Measurements from ENCODE around the gene ITGA6.

Gene ITGA6

GRCh38 chr2:172403881-172404468, 23.4 kb upstream of the ITGA6 start:
- H3K4me3 ChIP-seq (ENCODE audit: control insufficient read depth, low read depth, low read length): no peak overlapping the region
- DNase-seq (ENCODE audit: low read depth): no peak
- TF ChIP-seq, protein P1, sequence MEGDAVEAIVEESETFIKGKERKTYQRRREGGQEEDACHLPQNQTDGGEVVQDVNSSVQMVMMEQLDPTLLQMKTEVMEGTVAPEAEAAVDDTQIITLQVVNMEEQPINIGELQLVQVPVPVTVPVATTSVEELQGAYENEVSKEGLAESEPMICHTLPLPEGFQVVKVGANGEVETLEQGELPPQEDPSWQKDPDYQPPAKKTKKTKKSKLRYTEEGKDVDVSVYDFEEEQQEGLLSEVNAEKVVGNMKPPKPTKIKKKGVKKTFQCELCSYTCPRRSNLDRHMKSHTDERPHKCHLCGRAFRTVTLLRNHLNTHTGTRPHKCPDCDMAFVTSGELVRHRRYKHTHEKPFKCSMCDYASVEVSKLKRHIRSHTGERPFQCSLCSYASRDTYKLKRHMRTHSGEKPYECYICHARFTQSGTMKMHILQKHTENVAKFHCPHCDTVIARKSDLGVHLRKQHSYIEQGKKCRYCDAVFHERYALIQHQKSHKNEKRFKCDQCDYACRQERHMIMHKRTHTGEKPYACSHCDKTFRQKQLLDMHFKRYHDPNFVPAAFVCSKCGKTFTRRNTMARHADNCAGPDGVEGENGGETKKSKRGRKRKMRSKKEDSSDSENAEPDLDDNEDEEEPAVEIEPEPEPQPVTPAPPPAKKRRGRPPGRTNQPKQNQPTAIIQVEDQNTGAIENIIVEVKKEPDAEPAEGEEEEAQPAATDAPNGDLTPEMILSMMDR (conservative IDR thresholded peaks at IDR 0.05; ENCODE audit: control insufficient read depth, insufficient read depth, low read depth, low read length): no peak

GRCh38 chr2:172404824-172405223, 22.6 kb upstream of the ITGA6 start:
- H3K4me3 ChIP-seq (ENCODE audit: control insufficient read depth, low read depth, low read length): no peak overlapping the region
- DNase-seq (ENCODE audit: low read depth): peak; percentile 71
- TF ChIP-seq, protein P1 (conservative IDR thresholded peaks at IDR 0.05; ENCODE audit: control insufficient read depth, insufficient read depth, low read depth, low read length): no peak

DNA sequence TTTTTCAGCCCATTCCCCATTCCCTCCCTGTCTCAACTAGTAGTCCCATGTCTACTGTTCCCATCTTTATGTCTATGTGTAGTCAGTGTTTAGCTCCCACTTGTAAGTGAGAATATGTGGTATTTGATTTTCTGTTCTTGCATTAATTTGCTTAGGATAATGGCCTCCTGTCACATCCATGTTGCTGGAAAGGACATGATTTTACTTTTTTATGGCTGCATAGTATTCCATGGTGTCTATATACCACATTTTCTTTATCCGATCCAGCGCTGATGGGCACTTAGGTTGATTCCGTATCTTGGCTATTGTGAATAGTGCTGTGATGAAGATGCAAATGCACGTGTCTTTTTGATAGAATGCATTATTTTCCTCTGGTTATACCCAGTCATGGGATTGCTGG, 21.7 kb upstream of the ITGA6 start:
- TF ChIP-seq, protein P1 (conservative IDR thresholded peaks at IDR 0.05; ENCODE audit: control insufficient read depth, insufficient read depth, low read depth, low read length): no peak
- DNase-seq (ENCODE audit: low read depth): no peak

DNA sequence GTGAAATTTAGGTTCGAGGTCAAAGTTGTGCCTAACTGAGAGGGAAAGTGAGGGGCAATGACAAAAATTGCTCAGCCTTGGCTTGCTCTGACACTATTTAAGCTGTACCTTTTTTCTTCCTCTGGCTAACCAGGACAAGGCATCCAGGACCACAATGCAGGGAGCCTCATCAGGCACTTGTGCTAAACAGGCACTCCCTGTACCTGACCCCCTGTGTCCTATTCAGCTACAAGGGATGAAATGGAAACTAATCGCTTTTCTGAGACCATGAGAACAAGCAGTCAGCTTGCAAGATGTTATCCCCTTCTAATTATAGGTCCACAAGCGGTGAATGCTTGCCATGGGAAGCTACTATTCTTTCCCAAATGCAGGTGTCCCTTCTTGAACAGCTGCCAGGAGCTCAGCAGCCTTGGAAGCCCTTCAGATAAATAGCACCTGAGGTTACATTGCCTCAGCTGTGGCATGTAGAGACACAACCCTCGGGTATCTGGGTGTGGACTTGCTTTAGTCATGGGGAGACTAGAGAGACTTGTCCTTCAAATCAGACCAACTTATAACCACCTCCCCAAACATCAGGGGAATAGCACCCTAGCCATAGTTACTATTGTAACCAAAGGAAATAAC, 19.1 kb upstream of the ITGA6 start:
- TF ChIP-seq, protein P1 (conservative IDR thresholded peaks at IDR 0.05; ENCODE audit: control insufficient read depth, insufficient read depth, low read depth, low read length): no peak
- DNase-seq (ENCODE audit: low read depth): no peak
- no peak overlapping the region for H3K4me3 ChIP-seq (ENCODE audit: control insufficient read depth, low read depth, low read length)

More for the DNA sequence above, 21.7 kb upstream of the ITGA6 start:
- H3K4me3 ChIP-seq (ENCODE audit: control insufficient read depth, low read depth, low read length): no peak overlapping the region

DNA sequence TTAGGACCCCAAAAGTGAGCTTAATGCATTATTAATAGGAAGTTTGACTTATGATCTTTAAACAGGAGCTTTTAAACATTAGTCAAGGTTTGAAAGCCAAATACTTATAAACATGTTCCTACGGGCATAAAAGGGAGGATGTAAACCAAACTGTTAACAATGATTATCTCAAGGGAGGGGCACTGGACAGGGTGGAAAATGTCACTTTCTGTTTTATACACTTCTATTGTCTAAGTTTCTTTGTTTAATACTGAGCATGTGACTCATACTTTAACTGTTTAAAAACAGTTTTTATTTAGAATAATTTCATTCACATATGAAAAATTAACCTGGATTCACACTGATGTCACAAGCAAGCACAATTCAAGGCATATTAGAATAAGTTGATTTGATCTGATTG, 18.3 kb upstream of the ITGA6 start:
- TF ChIP-seq, protein P1 (conservative IDR thresholded peaks at IDR 0.05; ENCODE audit: control insufficient read depth, insufficient read depth, low read depth, low read length): no peak
- no peak overlapping the region for H3K4me3 ChIP-seq (ENCODE audit: control insufficient read depth, low read depth, low read length)
- no peak for DNase-seq (ENCODE audit: low read depth)

- DNase-seq (ENCODE audit: low read depth): no peak
- TF ChIP-seq, protein P1 (conservative IDR thresholded peaks at IDR 0.05; ENCODE audit: control insufficient read depth, insufficient read depth, low read depth, low read length): no peak
- H3K4me3 ChIP-seq (ENCODE audit: control insufficient read depth, low read depth, low read length): no peak overlapping the region
Measured at GRCh38 chr2:172412984-172413492, 14.3 kb upstream of the ITGA6 start.
